Mucosa of descending colon (tissue), 3 donors: ENCODE data around the gene ASTN2. TPM values are rescaled to one million over a fixed set of nuclear protein-coding genes. Genes with fewer than 3 reads are reported as not detected.

ENCODE experiments used
- ATAC-seq: fragments of 200-7000 bp; cut with Tn5 transposase; one replicate; pipeline ENCODE4 v1.9.1; 2020; ENCODE audit warnings: mild to moderate bottlenecking, moderate library complexity
- DNase-seq, 3 donors: peaks; one replicate each; pipeline ENCODE4 v3.0.0-alpha.2; 2020
- H3K36me3 ChIP-seq: fragments of 200-600 bp; one replicate; pipeline ENCODE4 v1.8.0; 2021; ENCODE audit warnings: low read depth, mild to moderate bottlenecking
- H3K4me1 ChIP-seq: fragments of 200-600 bp; one replicate; pipeline ENCODE4 v1.8.0; 2021; ENCODE audit warnings: low read depth, mild to moderate bottlenecking
- H3K4me3 ChIP-seq: fragments of 200-600 bp; one replicate; pipeline ENCODE4 v1.8.0; 2021; ENCODE audit warnings: mild to moderate bottlenecking
- H3K9me3 ChIP-seq: fragments of 200-600 bp; one replicate; pipeline ENCODE4 v1.8.0; 2021; ENCODE audit warnings: mild to moderate bottlenecking
- CTCF ChIP-seq: fragments of 200-600 bp; IDR thresholded peaks from one replicate; pipeline ENCODE4 v1.8.0; 2022; ENCODE audit warnings: antibody characterized with exemption, mild to moderate bottlenecking
- intact Hi-C, 2 donors: fragments of 100-400 bp; cut with DNase I in 1 of 2; cut with micrococcal nuclease in 1 of 2; formaldehyde crosslinking; loops; one replicate each; pipeline versions ENCODE4 v1.11.0 to v1.11.1; 2022; cut with DNase I, micrococcal nuclease
- total RNA-seq, 3 donors: library from RNA; stranded (reverse); fragmentation: NEBNext Ultra II Directional in 2 of 3; extraction: Animal tissue kit (Norgen Biotek cat#: 25700) in 2 of 3; gene quantifications; one replicate each; pipeline versions ENCODE4 v1.2.1 to v1.2.4, GENCODE V29; 2021 to 2023
- donor health status: DM: no; HTN: no; CAD: no; lungs with moderate emphysema.
- donor health status: DM: no; HTN: no; CAD: no.
- donor health status: DM: no; HTN: yes; CAD: no.

Gene ASTN2
- total RNA-seq, 3 donors from 2014 or later, result 3.5 to 6.1 (median 5.4) TPM

GRCh38 chr9:116405321-116405720 is 1009.5 kb downstream of the ASTN2 start:
- no peaks in the 10 kb centered on the region for H3K9me3 ChIP-seq
- H3K4me3 ChIP-seq, result no peak overlapping the region
- intact Hi-C loops, result no loop called here
- DNase-seq (no peak), ATAC-seq (no peak)
- H3K36me3 ChIP-seq, result no peaks in the 10 kb centered on the region
- no peaks in the 10 kb centered on the region for H3K4me1 ChIP-seq
- no peak for TF ChIP-seq CTCF

- Histone ChIP-seq H3K4me1 (no peaks in the 10 kb centered on the region), H3K9me3 (no peaks in the 10 kb centered on the region), H3K4me3 (no peak overlapping the region), H3K36me3 (no peaks in the 10 kb centered on the region)
- no peak for DNase-seq
- intact Hi-C loops, result no loop called here
- no peak for TF ChIP-seq CTCF
- ATAC-seq, result no peak
Observed at GRCh38 chr9:116404228-116404627, 1010.6 kb downstream of the ASTN2 start.

GRCh38 chr9:116403171-116403570 is 1011.7 kb downstream of the ASTN2 start:
- no peak for TF ChIP-seq CTCF
- H3K4me3 ChIP-seq, result no peak overlapping the region
- ATAC-seq (no peak), DNase-seq (no peak)
- H3K36me3 ChIP-seq, result no peaks in the 10 kb centered on the region
- intact Hi-C loops, result no loop called here
- H3K4me1 ChIP-seq, result no peaks in the 10 kb centered on the region
- H3K9me3 ChIP-seq, result no peaks in the 10 kb centered on the region

GRCh38 chr9:116395699-116396037 is 1019.2 kb downstream of the ASTN2 start:
- no peaks in the 10 kb centered on the region for H3K36me3 ChIP-seq
- no peaks in the 10 kb centered on the region for H3K4me1 ChIP-seq
- intact Hi-C loops, result no loop called here
- no peak for DNase-seq
- H3K9me3 ChIP-seq, result no peaks in the 10 kb centered on the region
- ATAC-seq, result no peak
- TF ChIP-seq CTCF, result no peak
- H3K4me3 ChIP-seq, result no peak overlapping the region

- TF ChIP-seq CTCF, result no peak
- Histone ChIP-seq H3K4me1 (no peaks in the 10 kb centered on the region), H3K36me3 (no peaks in the 10 kb centered on the region), H3K9me3 (no peaks in the 10 kb centered on the region), H3K4me3 (no peak overlapping the region)
- DNase-seq, result no peak
- no peak for ATAC-seq
- intact Hi-C loops, result no loop called here
Observed at GRCh38 chr9:116394894-116395698, 1019.8 kb downstream of the ASTN2 start.
